GM18505 (cell line): ENCODE measurements around the gene PTPRD.

Experiments
- ATAC-seq: cut with Tn5 transposase; IDR thresholded peaks from one replicate; pipeline ENCODE4 v1.9.1; 2021; ENCODE audit not compliant: unreplicated experiment
- POLR2A ChIP-seq: IDR thresholded peaks from 4 replicates; pipeline ENCODE4 v1.6.1; 2011; ENCODE audit warnings: borderline replicate concordance; ENCODE audit not compliant: insufficient read depth, insufficient read length; ENCODE audit errors: extremely low read depth

The PTPRD gene

GRCh38 chr9:8652255-8652654 lies 1960.5 kb downstream of the PTPRD start:
- no peak for TF ChIP-seq POLR2A
- no peak for ATAC-seq

- no peak for TF ChIP-seq POLR2A
- ATAC-seq: no peak
Observed at GRCh38 chr9:8651846-8652215, 1961.0 kb downstream of the PTPRD start.

GRCh38 chr9:8651070-8651845 lies 1961.5 kb downstream of the PTPRD start:
- no peak for ATAC-seq
- no peak for TF ChIP-seq POLR2A

- TF ChIP-seq POLR2A: no peak
- ATAC-seq: no peak
Observed at GRCh38 chr9:8649807-8650206, 1963.0 kb downstream of the PTPRD start.

DNA sequence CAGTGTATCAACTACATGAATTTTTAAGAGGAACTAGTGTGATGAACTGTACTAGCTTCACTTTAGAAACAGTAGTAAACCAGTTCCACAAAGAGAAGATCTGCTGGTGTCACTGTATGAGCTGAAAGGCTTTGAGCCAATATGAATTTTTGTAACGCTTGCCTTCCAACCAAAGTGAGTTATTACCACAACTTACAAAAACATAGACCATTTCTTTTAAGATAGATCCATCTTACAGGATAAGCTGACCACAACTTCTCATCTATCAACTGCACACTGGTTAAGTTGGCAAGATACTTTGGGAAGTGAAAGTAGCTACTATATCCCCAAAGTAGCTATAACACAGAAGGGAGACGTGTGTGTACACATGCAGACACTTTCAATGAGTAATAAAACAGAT lies 1963.6 kb downstream of the PTPRD start:
- peak; percentile 73 for ATAC-seq
- TF ChIP-seq POLR2A: no peak

DNA sequence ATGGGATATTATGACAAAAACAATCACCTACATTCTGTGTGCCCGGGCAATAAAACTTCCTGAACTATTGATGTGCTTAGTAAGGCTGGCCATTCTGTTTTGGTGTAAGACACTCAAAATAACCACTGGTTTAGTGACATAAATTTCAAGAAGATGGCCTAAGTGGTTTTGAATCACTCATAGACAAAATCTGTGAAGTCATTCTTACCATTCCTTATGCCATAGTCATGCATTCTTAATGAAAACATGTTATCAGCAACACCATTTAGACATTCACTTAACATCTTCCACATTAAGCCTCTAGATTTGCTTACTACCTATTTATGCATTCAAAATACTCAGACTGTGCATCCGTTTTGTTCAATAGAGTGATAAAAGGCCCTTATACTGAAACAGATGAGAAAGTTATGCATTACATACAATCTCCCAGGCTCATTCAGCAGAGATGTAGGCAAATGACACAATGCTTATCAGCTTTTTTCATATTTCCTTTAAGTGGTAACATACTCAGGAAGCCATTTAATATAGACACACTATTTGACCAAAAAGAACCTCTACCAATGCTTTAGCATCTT lies 1964.4 kb downstream of the PTPRD start:
- ATAC-seq: no peak
- TF ChIP-seq POLR2A: no peak

GRCh38 chr9:8647824-8648223 lies 1965.0 kb downstream of the PTPRD start:
- no peak for ATAC-seq
- no peak for TF ChIP-seq POLR2A

DNA sequence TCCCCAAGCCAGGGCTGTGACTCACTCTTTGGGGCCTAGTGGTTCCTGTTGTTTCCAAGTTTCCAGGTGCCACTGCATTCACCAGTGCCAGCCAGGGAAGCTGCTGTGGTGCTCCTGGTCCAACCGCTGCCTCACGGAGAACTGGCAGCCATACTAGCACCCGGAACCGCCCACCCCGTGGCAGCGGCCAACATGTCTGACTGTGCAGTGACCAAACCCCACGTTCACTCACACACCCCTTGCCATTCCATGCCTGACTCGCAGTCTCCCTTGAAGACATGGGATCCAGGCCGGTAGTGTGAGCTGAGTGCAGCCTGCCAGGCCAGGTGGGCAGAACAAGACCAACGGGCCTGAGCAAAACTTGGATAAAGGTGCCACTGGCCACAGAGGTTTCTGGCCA lies 1968.2 kb downstream of the PTPRD start:
- ATAC-seq: no peak
- TF ChIP-seq POLR2A: no peak

DNA sequence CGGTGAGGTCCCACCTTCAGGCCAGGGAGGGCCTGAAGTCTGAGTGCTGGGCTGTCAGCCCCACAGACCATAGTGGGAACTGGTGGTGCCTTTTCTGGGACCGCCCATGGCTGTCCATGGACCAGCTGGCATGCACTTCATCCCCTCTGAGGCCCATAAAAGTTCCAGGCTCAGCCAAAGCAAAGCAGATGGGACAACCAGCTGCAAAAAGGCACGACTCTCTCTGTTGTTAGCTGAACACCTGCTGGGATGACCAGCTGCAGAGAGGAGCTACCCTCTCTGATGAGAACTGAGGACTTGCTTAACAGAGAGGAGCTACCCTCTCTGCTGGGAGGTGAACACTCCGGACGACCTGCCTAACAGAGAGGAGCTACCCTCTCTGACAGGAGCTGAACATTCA lies 1968.9 kb downstream of the PTPRD start:
- TF ChIP-seq POLR2A: no peak
- ATAC-seq: no peak

- ATAC-seq: no peak
- TF ChIP-seq POLR2A: no peak
Observed at GRCh38 chr9:8643464-8643863, 1969.3 kb downstream of the PTPRD start.

DNA sequence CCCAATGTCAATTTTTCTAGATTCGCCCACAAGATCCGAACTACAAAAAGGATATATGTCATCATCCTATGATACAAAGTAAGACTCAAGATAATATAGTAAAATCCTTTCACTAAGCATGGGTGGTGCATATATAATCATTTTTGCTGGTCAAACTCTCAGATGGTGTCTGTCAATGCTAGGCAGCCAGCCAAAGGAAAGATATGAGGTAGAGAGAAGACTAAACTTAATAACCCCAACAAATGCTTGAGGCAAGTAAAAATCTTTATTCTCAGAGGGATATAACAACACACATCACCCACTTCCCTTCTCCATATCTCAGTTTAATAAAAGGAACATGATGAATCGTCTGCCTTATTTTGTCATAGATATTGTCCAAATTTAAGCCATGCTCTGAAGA lies 1972.0 kb downstream of the PTPRD start:
- TF ChIP-seq POLR2A: no peak
- no peak for ATAC-seq

DNA sequence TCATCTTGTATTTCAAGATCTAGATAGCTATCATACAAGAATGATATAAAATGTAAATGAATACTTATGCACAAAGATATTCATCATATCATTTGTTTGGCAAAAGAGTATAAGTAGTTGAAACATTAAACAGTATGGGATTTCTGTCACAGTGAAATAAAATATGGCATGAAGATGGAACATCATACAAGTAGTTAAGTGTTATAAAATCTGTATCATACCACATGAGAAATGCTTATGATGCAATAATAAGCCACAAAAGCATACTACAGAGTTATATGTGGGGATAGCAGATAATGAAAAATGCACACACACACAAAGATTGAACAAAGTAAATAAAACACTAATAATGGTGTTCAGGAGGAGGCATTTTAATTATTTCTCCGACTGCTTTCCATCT lies 1975.2 kb downstream of the PTPRD start:
- no peak for TF ChIP-seq POLR2A

GRCh38 chr9:8633784-8634183 lies 1979.0 kb downstream of the PTPRD start:
- no peak for ATAC-seq
- no peak for TF ChIP-seq POLR2A

More for the DNA sequence above, 1975.2 kb downstream of the PTPRD start:
- no peak for ATAC-seq

DNA sequence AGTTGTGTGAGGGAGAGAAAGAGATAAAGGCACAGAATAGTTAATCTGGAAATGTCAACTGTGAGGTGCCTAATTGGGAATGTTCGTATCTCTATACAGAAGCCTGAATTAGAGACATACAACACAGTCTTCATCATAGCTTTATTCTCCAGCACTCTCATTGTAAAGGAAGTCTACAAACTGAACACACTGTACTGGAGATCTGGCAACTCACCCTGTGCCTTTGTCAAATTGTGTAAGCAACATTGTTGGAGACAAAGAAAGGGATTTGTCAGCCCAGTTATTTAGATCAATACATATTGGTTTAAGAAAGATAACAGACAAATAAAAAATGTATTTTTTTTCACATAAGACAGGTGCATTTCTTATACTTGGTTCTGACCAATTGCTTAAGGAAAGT lies 1980.3 kb downstream of the PTPRD start:
- ATAC-seq: no peak
- TF ChIP-seq POLR2A: no peak
